Calu3 (cell line): ENCODE data around the gene IL10RA. TPM values are rescaled to one million over a fixed set of nuclear protein-coding genes. Genes with fewer than 3 reads are reported as not detected.

Source experiments
- BruUV-seq: library from RNA; stranded (reverse); fragments of 400-500 nt; replicated peaks from 2 replicates; lab custom pipeline; 2021; lab: Mats Ljungman, UMichigan
- CTCF ChIA-PET: fragments of 300-600 bp; sonication (Branson Sonifier 250); formaldehyde crosslinking; loops from one replicate; lab custom pipeline; 2022; ENCODE audit warnings: antibody characterized with exemption; lab: Charles Lee
- DNase-seq: peaks from one replicate; pipeline ENCODE4 v3.0.0; 2022
- H3K27ac Mint-ChIP-seq: one replicate; pipeline ENCODE4 v1.8.0; 2022; ENCODE audit warnings: mixed read lengths; ENCODE audit not compliant: unreplicated experiment
- H3K27me3 Mint-ChIP-seq: one replicate; pipeline ENCODE4 v1.8.0; 2022; ENCODE audit warnings: mixed read lengths; ENCODE audit not compliant: unreplicated experiment
- H3K36me3 Mint-ChIP-seq: one replicate; pipeline ENCODE4 v1.8.0; 2022; ENCODE audit warnings: mild to moderate bottlenecking, moderate library complexity, mixed read lengths; ENCODE audit not compliant: insufficient read depth, unreplicated experiment
- H3K4me1 Mint-ChIP-seq: one replicate; pipeline ENCODE4 v1.8.0; 2022; ENCODE audit warnings: mild to moderate bottlenecking, low read depth, mixed read lengths; ENCODE audit not compliant: unreplicated experiment
- H3K4me3 Mint-ChIP-seq: one replicate; pipeline ENCODE4 v1.8.0; 2022; ENCODE audit warnings: mild to moderate bottlenecking, low read depth, moderate library complexity, mixed read lengths; ENCODE audit not compliant: unreplicated experiment
- H3K9me3 Mint-ChIP-seq: one replicate; pipeline ENCODE4 v1.8.0; 2022; ENCODE audit warnings: low read depth, mixed read lengths; ENCODE audit not compliant: unreplicated experiment
- intact Hi-C: fragments of 100-400 bp; cut with micrococcal nuclease; formaldehyde crosslinking; loops from one replicate; pipeline ENCODE4 v1.10.0; 2022; ENCODE audit not compliant: unreplicated experiment
- total RNA-seq: library from RNA; stranded (reverse); gene quantifications from 2 replicates; pipeline ENCODE4 v1.2.3, GENCODE V29; 2022
- TF ChIP-seq, protein P1 (sequence below): fragments of 200-600 bp; IDR thresholded peaks from one replicate; pipeline ENCODE4 v1.8.0; 2022; ENCODE audit warnings: antibody characterized with exemption; ENCODE audit not compliant: unreplicated experiment

The IL10RA gene
- total RNA-seq, 1 experiment from 2014 or later: 0.05 TPM

- no peaks in the 10 kb centered on the region for H3K9me3 Mint-ChIP-seq
- CTCF ChIA-PET: no interaction called here
- intact Hi-C loops: no loop called here
- TF ChIP-seq, protein P1, sequence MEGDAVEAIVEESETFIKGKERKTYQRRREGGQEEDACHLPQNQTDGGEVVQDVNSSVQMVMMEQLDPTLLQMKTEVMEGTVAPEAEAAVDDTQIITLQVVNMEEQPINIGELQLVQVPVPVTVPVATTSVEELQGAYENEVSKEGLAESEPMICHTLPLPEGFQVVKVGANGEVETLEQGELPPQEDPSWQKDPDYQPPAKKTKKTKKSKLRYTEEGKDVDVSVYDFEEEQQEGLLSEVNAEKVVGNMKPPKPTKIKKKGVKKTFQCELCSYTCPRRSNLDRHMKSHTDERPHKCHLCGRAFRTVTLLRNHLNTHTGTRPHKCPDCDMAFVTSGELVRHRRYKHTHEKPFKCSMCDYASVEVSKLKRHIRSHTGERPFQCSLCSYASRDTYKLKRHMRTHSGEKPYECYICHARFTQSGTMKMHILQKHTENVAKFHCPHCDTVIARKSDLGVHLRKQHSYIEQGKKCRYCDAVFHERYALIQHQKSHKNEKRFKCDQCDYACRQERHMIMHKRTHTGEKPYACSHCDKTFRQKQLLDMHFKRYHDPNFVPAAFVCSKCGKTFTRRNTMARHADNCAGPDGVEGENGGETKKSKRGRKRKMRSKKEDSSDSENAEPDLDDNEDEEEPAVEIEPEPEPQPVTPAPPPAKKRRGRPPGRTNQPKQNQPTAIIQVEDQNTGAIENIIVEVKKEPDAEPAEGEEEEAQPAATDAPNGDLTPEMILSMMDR: no peak
- peaks cover 27% of the 10 kb centered on the region for H3K27me3 Mint-ChIP-seq
- no peaks in the 10 kb centered on the region for H3K4me1 Mint-ChIP-seq
- no TSS peak for BruUV-seq
- no peaks in the 10 kb centered on the region for H3K36me3 Mint-ChIP-seq
- H3K27ac Mint-ChIP-seq: no peak overlapping the region
- no peak for DNase-seq
- H3K4me3 Mint-ChIP-seq: no peak overlapping the region
These were observed 15.9 kb downstream of the IL10RA start for GRCh38 chr11:118002010-118002540.

- Mint-ChIP-seq H3K4me3 (no peak overlapping the region), H3K9me3 (no peaks in the 10 kb centered on the region), H3K27ac (no peak overlapping the region), H3K27me3 (peaks cover 34% of the 10 kb centered on the region), H3K4me1 (no peaks in the 10 kb centered on the region), H3K36me3 (no peaks in the 10 kb centered on the region)
- no peak for DNase-seq
- no TSS peak for BruUV-seq
- TF ChIP-seq, protein P1: no peak
- intact Hi-C loops: no loop called here
- CTCF ChIA-PET: interaction anchor here (0.6 kb wide), 1 partner anchor 24 kb away, joined by 5 read pairs; no protein-coding TSS in a partner anchor
These were observed 16.6 kb downstream of the IL10RA start for GRCh38 chr11:118002541-118003423.

- H3K27ac Mint-ChIP-seq: no peak overlapping the region
- H3K9me3 Mint-ChIP-seq: no peaks in the 10 kb centered on the region
- TF ChIP-seq, protein P1: no peak
- BruUV-seq: no TSS peak
- H3K4me1 Mint-ChIP-seq: no peaks in the 10 kb centered on the region
- no peaks in the 10 kb centered on the region for H3K36me3 Mint-ChIP-seq
- no peak for DNase-seq
- intact Hi-C loops: no loop called here
- no peak overlapping the region for H3K4me3 Mint-ChIP-seq
- CTCF ChIA-PET: no interaction called here
- peaks cover 41% of the 10 kb centered on the region for H3K27me3 Mint-ChIP-seq
These were observed 17.3 kb downstream of the IL10RA start for GRCh38 chr11:118003456-118003855.

DNA sequence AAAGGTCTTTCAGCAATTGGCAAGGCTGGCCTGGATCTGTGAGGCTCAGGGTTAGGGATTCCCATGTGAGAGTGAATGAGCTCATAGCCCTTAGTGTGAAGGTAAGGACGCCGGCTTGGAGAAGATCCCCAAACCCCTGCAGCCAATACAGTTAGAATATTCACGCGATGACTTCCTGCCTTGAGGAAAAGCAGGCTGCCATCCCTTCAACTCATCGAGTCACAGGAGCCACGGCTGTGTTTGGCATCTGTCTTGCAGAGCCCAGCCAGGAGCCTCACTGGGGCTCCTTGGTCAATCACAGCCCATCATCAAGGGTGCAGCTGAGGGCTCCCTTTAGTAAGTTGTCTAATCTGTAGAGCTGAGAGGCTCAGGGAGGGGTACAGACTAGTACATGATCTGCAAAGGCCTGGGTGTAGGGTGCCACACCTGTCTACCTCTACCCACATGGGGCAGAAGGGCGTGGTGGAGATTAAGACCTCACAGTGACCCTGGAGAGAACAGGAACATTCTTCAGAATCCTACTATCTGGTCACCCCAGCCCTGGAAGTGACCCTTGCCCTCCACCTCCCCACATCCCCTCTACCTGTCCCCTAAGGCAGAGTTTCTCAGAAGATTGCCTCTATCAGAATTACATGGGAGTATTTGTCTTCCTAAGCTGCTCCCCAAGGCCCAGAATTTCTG, 18.5 kb downstream of the IL10RA start:
- Mint-ChIP-seq H3K27me3 (peaks cover 52% of the 10 kb centered on the region), H3K4me3 (no peak overlapping the region), H3K27ac (no peak overlapping the region), H3K9me3 (no peaks in the 10 kb centered on the region), H3K36me3 (no peaks in the 10 kb centered on the region), H3K4me1 (no peaks in the 10 kb centered on the region)
- CTCF ChIA-PET: no interaction called here
- DNase-seq: no peak
- TF ChIP-seq, protein P1: no peak
- BruUV-seq: no TSS peak
- intact Hi-C loops: no loop called here
